SH-SY5Y (cell line): Measurements from ENCODE around the gene DNAJC21.

Experiments
- GATA2 ChIP-seq: IDR thresholded peaks from 2 replicates; pipeline ENCODE4 v1.6.1; 2011; ENCODE audit warnings: mild to moderate bottlenecking, low read depth, low read length
- GATA3 ChIP-seq: IDR thresholded peaks from 2 replicates; pipeline ENCODE4 v1.6.1; 2011; ENCODE audit warnings: low read depth, mild to moderate bottlenecking, low read length, moderate library complexity

DNA sequence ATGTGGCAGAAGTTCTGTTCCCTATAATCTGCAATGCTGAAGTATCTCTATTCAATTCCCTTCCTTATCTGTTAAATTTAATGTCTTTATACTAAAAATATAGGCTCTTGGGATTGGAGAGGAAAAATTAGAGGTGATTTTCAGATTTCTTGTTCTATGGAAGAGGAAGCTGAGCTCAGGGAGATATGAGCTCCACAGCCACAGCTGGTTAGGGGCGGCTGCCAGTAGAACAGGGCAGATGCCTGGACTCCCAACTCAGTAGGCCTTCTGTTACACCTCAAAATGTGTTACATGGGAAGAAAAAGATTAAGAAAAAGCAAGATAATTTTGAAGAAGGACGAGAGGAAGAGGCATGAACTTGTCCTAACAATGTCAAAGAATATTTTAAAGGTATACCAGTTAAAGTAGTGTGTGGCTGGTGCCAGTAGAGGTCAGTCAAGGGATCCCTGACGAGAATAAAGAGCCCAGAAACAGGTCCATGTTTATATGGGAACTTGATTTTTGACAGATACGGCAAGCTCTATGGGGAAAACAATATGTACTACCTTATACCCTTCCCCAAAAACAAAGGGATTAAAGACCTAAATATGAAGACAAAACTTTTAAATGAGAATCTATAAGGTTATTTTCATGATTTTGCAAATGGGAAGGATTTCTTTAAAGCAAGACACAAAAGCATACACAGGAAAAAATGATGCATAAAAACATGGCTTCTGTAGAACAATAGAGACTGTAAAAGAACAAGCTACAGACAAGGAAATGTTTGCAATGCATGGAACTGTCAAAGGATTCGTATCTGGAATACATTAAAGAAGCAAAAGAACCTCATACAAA lies 28.7 kb downstream of the DNAJC21 start:
- TF ChIP-seq GATA2 (no peak), GATA3 (no peak)
